H9 (cell line): ENCODE data around the gene RBM4B. TPM values are rescaled to one million over a fixed set of nuclear protein-coding genes. Genes with fewer than 3 reads are reported as not detected.

Experiments
- DNase-seq: peaks from one replicate; pipeline ENCODE4 v3.0.0-alpha.2; 2017
- H2AFZ ChIP-seq: one replicate; pipeline ENCODE4 v1.6.1; 2013; ENCODE audit warnings: mild to moderate bottlenecking, low read length, control low read depth, moderate library complexity
- H2AK5ac ChIP-seq: 2 replicates; pipeline ENCODE4 v1.6.1; 2013; ENCODE audit warnings: low read length, control low read depth, mixed read lengths; ENCODE audit not compliant: insufficient read length
- H2BK120ac ChIP-seq: one replicate; pipeline ENCODE4 v1.6.1; 2013; ENCODE audit warnings: low read depth, mild to moderate bottlenecking, low read length, control low read depth, inconsistent platforms; ENCODE audit not compliant: poor library complexity, severe bottlenecking
- H2BK12ac ChIP-seq: 2 replicates; pipeline ENCODE4 v1.6.1; 2013; ENCODE audit warnings: low read length, control low read depth, mixed read lengths, low read depth; ENCODE audit not compliant: insufficient read length
- H2BK15ac ChIP-seq: 2 replicates; pipeline ENCODE4 v1.6.1; 2013; ENCODE audit warnings: low read depth, low read length, control low read depth
- H2BK20ac ChIP-seq: one replicate; pipeline ENCODE4 v1.6.1; 2013; ENCODE audit warnings: low read depth, mild to moderate bottlenecking, low read length, control low read depth, inconsistent platforms; ENCODE audit not compliant: poor library complexity, severe bottlenecking
- H2BK5ac ChIP-seq: 2 replicates; pipeline ENCODE4 v1.6.1; 2013; ENCODE audit warnings: low read length, control low read depth, mixed read lengths; ENCODE audit not compliant: insufficient read length
- H3K14ac ChIP-seq: 2 replicates; pipeline ENCODE4 v1.6.1; 2013; ENCODE audit warnings: low read length, control low read depth; ENCODE audit not compliant: insufficient read depth
- H3K18ac ChIP-seq: 2 replicates; pipeline ENCODE4 v1.6.1; 2013; ENCODE audit warnings: low read depth, mild to moderate bottlenecking, mixed read lengths, low read length, control low read depth; ENCODE audit not compliant: insufficient read length
- H3K23ac ChIP-seq: 2 replicates; pipeline ENCODE4 v1.6.1; 2013; ENCODE audit warnings: low read length, control low read depth, mixed read lengths, low read depth; ENCODE audit not compliant: insufficient read length
- H3K23me2 ChIP-seq: 2 replicates; pipeline ENCODE4 v1.6.1; 2013; ENCODE audit warnings: low read depth, mild to moderate bottlenecking, mixed read lengths, low read length, control low read depth; ENCODE audit not compliant: insufficient read length, poor library complexity, severe bottlenecking
- H3K27ac ChIP-seq: 2 replicates; pipeline ENCODE4 v1.5.1; 2013; ENCODE audit warnings: low read length, control low read depth, mixed read lengths, low read depth; ENCODE audit not compliant: insufficient read length
- H3K27me3 ChIP-seq: 2 replicates; pipeline ENCODE4 v1.6.1; 2013; ENCODE audit warnings: low read length, control low read depth, inconsistent platforms; ENCODE audit not compliant: insufficient read depth
- H3K4ac ChIP-seq: 2 replicates; pipeline ENCODE4 v1.6.1; 2013; ENCODE audit warnings: low read depth, mild to moderate bottlenecking, control low read depth, inconsistent platforms, low read length, moderate library complexity
- H3K4me1 ChIP-seq: 2 replicates; pipeline ENCODE4 v1.6.1; 2013; ENCODE audit warnings: low read length, control low read depth, inconsistent platforms; ENCODE audit not compliant: insufficient read depth
- H3K4me2 ChIP-seq: 2 replicates; pipeline ENCODE4 v1.6.1; 2013; ENCODE audit warnings: low read length, control low read depth, mixed read lengths; ENCODE audit not compliant: insufficient read length, insufficient read depth
- H3K56ac ChIP-seq: 2 replicates; pipeline ENCODE4 v1.6.1; 2013; ENCODE audit warnings: low read depth, mild to moderate bottlenecking, mixed read lengths, low read length, control low read depth; ENCODE audit not compliant: insufficient read length
- H3K79me1 ChIP-seq: 2 replicates; pipeline ENCODE4 v1.6.1; 2013; ENCODE audit warnings: low read depth, mild to moderate bottlenecking, moderate library complexity, low read length, control low read depth, inconsistent platforms; ENCODE audit not compliant: insufficient read depth, poor library complexity, severe bottlenecking
- H3K79me2 ChIP-seq: 2 replicates; pipeline ENCODE4 v1.6.1; 2013; ENCODE audit warnings: low read length, control low read depth, inconsistent platforms; ENCODE audit not compliant: insufficient read depth
- H3K9ac ChIP-seq: 2 replicates; pipeline ENCODE4 v1.6.1; 2013; ENCODE audit warnings: low read length, control low read depth, mixed read lengths; ENCODE audit not compliant: insufficient read length; ENCODE audit errors: extremely low read depth
- H3K9me3 ChIP-seq: one replicate; pipeline ENCODE4 v1.6.1; 2013; ENCODE audit warnings: low read depth, low read length, inconsistent platforms; ENCODE audit not compliant: control insufficient read depth
- H3T11ph ChIP-seq: one replicate; pipeline ENCODE4 v1.6.1; 2013; ENCODE audit warnings: mild to moderate bottlenecking, low read length, control low read depth, inconsistent platforms
- H4K20me1 ChIP-seq: one replicate; pipeline ENCODE4 v1.6.1; 2013; ENCODE audit not compliant: control insufficient read depth, insufficient read length, insufficient read depth
- H4K5ac ChIP-seq: 2 replicates; pipeline ENCODE4 v1.6.1; 2013; ENCODE audit warnings: low read depth, mild to moderate bottlenecking, mixed read lengths, low read length, control low read depth; ENCODE audit not compliant: insufficient read length
- H4K8ac ChIP-seq: replicated peaks from 2 replicates; pipeline ENCODE4 v1.6.1; 2013; ENCODE audit warnings: low read length, control low read depth, mixed read lengths, low read depth; ENCODE audit not compliant: insufficient read length
- H4K91ac ChIP-seq: 2 replicates; pipeline ENCODE4 v1.6.1; 2013; ENCODE audit warnings: low read depth, mild to moderate bottlenecking, moderate library complexity, mixed read lengths, low read length, control low read depth; ENCODE audit not compliant: insufficient read length
- H3K27ac Mint-ChIP-seq, 3 experiments: 2 replicates in 2 of 3; 3 replicates in 1 of 3; pipeline ENCODE4 v1.8.0; 2020 to 2021; ENCODE audit warnings: mixed read lengths in 3 of 3, mild to moderate bottlenecking in 1 of 3, moderate library complexity in 1 of 3
- H3K27me3 Mint-ChIP-seq: 2 replicates; pipeline ENCODE4 v1.8.0; 2021; ENCODE audit warnings: low read depth, mild to moderate bottlenecking, moderate library complexity, mixed read lengths
- H3K36me3 Mint-ChIP-seq, 3 experiments: 2 replicates in 2 of 3; 3 replicates in 1 of 3; pipeline ENCODE4 v1.8.0; 2020 to 2021; ENCODE audit warnings: low read depth in 3 of 3, mixed read lengths in 3 of 3; ENCODE audit not compliant: insufficient read depth in 1 of 3
- H3K4me1 Mint-ChIP-seq, 2 experiments: 2 replicates each; pipeline ENCODE4 v1.8.0; 2020; ENCODE audit warnings: mixed read lengths in 2 of 2
- H3K4me3 Mint-ChIP-seq, 2 experiments: 2 replicates in 1 of 2; 3 replicates in 1 of 2; pipeline ENCODE4 v1.8.0; 2020 to 2021; ENCODE audit warnings: mild to moderate bottlenecking in 2 of 2, mixed read lengths in 2 of 2, moderate library complexity in 1 of 2
- H3K9me3 Mint-ChIP-seq, 2 experiments: 2 replicates in 1 of 2; 3 replicates in 1 of 2; pipeline ENCODE4 v1.8.0; 2020; ENCODE audit warnings: mild to moderate bottlenecking in 2 of 2, mixed read lengths in 2 of 2, moderate library complexity in 1 of 2
- WGBS: extraction: QIAGEN DNeasy Blood & Tissue Kit; methylation state at CpG from one replicate; pipeline ENCODE4 v1.1.7; 2013; ENCODE audit warnings: missing lambda C conversion rate, low lambda C conversion rate, mixed read lengths; ENCODE audit not compliant: insufficient read length; ENCODE audit errors: extremely low coverage; 5-methylcytosine and 5-hydroxymethylcytosine counted together
- total RNA-seq: library from RNA; stranded (reverse); gene quantifications from 2 replicates; pipeline ENCODE4 v1.2.1, GENCODE V29; 2021
- TF ChIP-seq, protein P1 (sequence below): fragments of 200-600 bp; sonication (generic); conservative IDR thresholded peaks from 3 replicates; pipeline ENCODE4 v1.8.0; 2021; ENCODE audit warnings: antibody characterized with exemption, mild to moderate bottlenecking

RBM4B gene
- total RNA-seq, 1 experiment from 2014 or later = 34.0 TPM

DNA sequence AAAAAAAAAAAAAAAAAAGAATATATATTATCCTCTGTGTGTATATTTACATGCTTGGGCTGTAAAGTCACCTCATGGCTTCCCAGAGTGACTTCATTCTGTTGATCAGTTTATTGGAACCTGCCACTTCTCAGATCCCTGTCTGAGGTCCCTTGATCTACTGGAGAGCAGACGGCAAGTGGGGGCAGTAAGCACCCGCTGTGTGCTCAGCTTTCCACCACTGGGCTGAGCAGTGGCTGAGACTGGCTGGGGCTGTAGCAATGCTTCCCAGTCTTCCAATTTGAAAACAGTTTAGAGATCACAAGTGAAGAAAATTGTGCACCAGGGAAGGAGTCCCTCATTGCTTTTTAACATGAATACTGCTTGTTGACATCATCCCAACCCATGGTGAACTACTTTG, 6.9 kb upstream of the RBM4B start:
- Histone ChIP-seq H3K4me2 (no peak overlapping the region), H3K18ac (no peak overlapping the region), H2BK20ac (no peak overlapping the region), H4K5ac (no peak overlapping the region), H2BK5ac (no peak overlapping the region), H3K23ac (no peak overlapping the region), H3T11ph (no peak overlapping the region), H3K27ac (no peak overlapping the region), H3K23me2 (no peaks in the 10 kb centered on the region), H4K8ac (no peak overlapping the region), H4K91ac (no peak overlapping the region), H3K14ac (no peak overlapping the region), H2AFZ (no peak overlapping the region), H3K56ac (no peak overlapping the region), H3K4ac (no peak overlapping the region), H3K4me1 (no peaks in the 10 kb centered on the region), H3K9me3 (no peaks in the 10 kb centered on the region), H3K9ac (no peak overlapping the region), H2BK15ac (no peak overlapping the region), H2BK120ac (no peak overlapping the region), H4K20me1 (no peaks in the 10 kb centered on the region), H2AK5ac (no peak overlapping the region), H3K79me2 (no peaks in the 10 kb centered on the region), H2BK12ac (no peak overlapping the region), H3K27me3 (no peaks in the 10 kb centered on the region), H3K79me1 (no peaks in the 10 kb centered on the region)
- Mint-ChIP-seq H3K4me3 (no peak overlapping the region), H3K27ac (peak overlapping the region in 1 of 3 experiments; percentile 53; a peak in 2 of 7 replicates), H3K36me3 (peaks cover 13 to 57% (median 55%) of the 10 kb centered on the region in 3 experiments), H3K4me1 (peaks cover 6% of the 10 kb centered on the region in 2 experiments), H3K9me3 (no peaks in the 10 kb centered on the region), H3K27me3 (no peaks in the 10 kb centered on the region; the same call in 1 of the 2 replicates)
- TF ChIP-seq, protein P1, sequence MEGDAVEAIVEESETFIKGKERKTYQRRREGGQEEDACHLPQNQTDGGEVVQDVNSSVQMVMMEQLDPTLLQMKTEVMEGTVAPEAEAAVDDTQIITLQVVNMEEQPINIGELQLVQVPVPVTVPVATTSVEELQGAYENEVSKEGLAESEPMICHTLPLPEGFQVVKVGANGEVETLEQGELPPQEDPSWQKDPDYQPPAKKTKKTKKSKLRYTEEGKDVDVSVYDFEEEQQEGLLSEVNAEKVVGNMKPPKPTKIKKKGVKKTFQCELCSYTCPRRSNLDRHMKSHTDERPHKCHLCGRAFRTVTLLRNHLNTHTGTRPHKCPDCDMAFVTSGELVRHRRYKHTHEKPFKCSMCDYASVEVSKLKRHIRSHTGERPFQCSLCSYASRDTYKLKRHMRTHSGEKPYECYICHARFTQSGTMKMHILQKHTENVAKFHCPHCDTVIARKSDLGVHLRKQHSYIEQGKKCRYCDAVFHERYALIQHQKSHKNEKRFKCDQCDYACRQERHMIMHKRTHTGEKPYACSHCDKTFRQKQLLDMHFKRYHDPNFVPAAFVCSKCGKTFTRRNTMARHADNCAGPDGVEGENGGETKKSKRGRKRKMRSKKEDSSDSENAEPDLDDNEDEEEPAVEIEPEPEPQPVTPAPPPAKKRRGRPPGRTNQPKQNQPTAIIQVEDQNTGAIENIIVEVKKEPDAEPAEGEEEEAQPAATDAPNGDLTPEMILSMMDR = no peak
- DNase-seq = no peak
- no CpG with 5 or more reads among the region's 2 CpGs for WGBS
